ENCODE data around the gene EFCC1. TPM values are rescaled to one million over a fixed set of nuclear protein-coding genes. Genes with fewer than 3 reads are reported as not detected.

EFCC1 gene
- total and polyA plus RNA-seq, 2 of the 8 experiments (the other 6 are each of a cell fraction or from before 2014, with no cell fraction given), result 0.14 to 0.37 TPM

DNA sequence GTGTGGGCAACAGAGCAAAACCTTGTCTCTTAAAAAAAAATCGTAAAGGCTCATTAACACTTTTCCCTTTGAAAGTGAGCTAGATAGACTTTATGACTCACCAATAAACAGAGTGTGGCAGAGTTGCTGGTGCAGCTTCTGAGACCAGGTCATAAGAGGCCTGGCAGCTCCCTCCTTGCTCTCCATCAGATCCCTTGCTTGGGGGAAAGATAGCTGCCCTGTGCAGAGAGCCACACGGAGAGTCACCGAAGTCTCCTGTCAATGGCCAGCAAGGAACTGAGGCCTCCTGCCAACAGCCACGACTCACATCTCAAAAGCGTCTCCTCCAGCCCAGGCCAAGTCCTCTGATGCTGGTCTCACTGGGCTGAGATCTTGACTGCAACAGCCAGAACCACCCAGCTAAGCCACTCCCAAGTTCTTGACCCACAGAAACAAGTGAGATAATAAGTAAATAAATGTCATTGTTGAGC is 50.8 kb downstream of the EFCC1 start:
- DNase-seq (ENCODE audit: low read depth in 1 of 2, low spot score in 2 of 2), result no peak
- Histone ChIP-seq H2BK12ac (ENCODE audit: low read depth, low read length) (no peak overlapping the region), H3K79me2 (ENCODE audit: control insufficient read depth in 1 of 2, insufficient read depth in 2 of 2, low read length in 2 of 2) (no peaks in the 10 kb centered on the region)

More for the DNA sequence above, 50.8 kb downstream of the EFCC1 start:
- Histone ChIP-seq H3K4me2 (ENCODE audit: insufficient read depth in 1 of 2, low read depth in 2 of 2, low read length in 2 of 2) (no peak overlapping the region), H3K4me3 (ENCODE audit: extremely low read depth in 1 of 4, insufficient read depth in 2 of 4, low read depth in 3 of 4, low read length in 4 of 4) (no peak overlapping the region), H3K14ac (ENCODE audit: insufficient read length) (no peak overlapping the region), H2AFZ (ENCODE audit: low read length) (no peak overlapping the region), H3K36me3 (ENCODE audit: control insufficient read depth in 2 of 4, insufficient read depth in 4 of 4, low read length in 3 of 4) (no peaks in the 10 kb centered on the region), H2BK120ac (replicated peaks; ENCODE audit: low read depth, low read length) (no peak overlapping the region), H3K9me3 (ENCODE audit: insufficient read depth in 2 of 2, low read depth in 1 of 2, low read length in 1 of 2) (peaks cover 0 to 4% of the 10 kb centered on the region in 2 experiments; a peak in 2 of 4 replicates), H3K27me3 (replicated peaks in 1 of 4; ENCODE audit: control insufficient read depth in 3 of 4, extremely low read depth in 1 of 4, insufficient read depth in 3 of 4, low read length in 3 of 4) (0 out of 7 replicates have a peak, but pooled peaks cover 0 to 4% (median 0%) of the 10 kb centered on the region in 4 experiments), H3K56ac (replicated peaks; ENCODE audit: insufficient read length, low read depth, low read length) (no peak overlapping the region), H3K23me2 (ENCODE audit: low read depth, low read length) (no peaks in the 10 kb centered on the region), H2AK5ac (ENCODE audit: low read depth, low read length) (no peak overlapping the region), H3K4ac (replicated peaks; ENCODE audit: insufficient read length, low read depth, low read length) (no peak overlapping the region), H4K91ac (replicated peaks; ENCODE audit: insufficient read length, low read length) (no peak overlapping the region), H2BK5ac (ENCODE audit: low read depth, low read length) (no peak overlapping the region), H3K27ac (ENCODE audit: low read depth, low read length) (no peak overlapping the region), H4K8ac (ENCODE audit: extremely low read depth, insufficient read depth, low read length) (no peak overlapping the region; the same call in 1 of the 2 replicates), H3K23ac (ENCODE audit: insufficient read length) (no peak overlapping the region), H4K20me1 (replicated peaks in 1 of 2; ENCODE audit: control insufficient read depth in 1 of 2, insufficient read depth in 2 of 2, low read length in 2 of 2) (no peaks in the 10 kb centered on the region), H4K5ac (ENCODE audit: insufficient read length, low read depth, low read length) (no peak overlapping the region), H3K9ac (replicated peaks in 1 of 4; ENCODE audit: extremely low read depth in 1 of 4, low read depth in 3 of 4, low read length in 3 of 4) (no peak overlapping the region), H3K18ac (ENCODE audit: extremely low read depth, low read length) (no peak overlapping the region), H3K79me1 (ENCODE audit: low read depth, low read length) (no peaks in the 10 kb centered on the region), H3K4me1 (replicated peaks in 1 of 4; ENCODE audit: control insufficient read depth in 3 of 4, insufficient read depth in 4 of 4, low read length in 3 of 4) (no peaks in the 10 kb centered on the region), H2BK20ac (ENCODE audit: low read length) (no peak overlapping the region), H2BK15ac (ENCODE audit: low read length) (no peak overlapping the region)
- no peak for FAIRE-seq
- POLR2A ChIA-PET (ENCODE audit: partially characterized antibody), result interaction anchor here (0.6 to 1.0 kb wide), 2 partner anchors 61 to 480 kb away, joined by 3 to 4 read pairs; no protein-coding TSS in a partner anchor
- WGBS, 2 experiments (ENCODE audit: extremely low coverage in 1 of 2, insufficient coverage in 1 of 2, insufficient read length in 1 of 2, insufficient replicate concordance in 2 of 2, low coverage in 1 of 2, low lambda C conversion rate in 2 of 2, missing lambda C conversion rate in 1 of 2), result 91% methylated on average over 5 of the region's 5 CpGs; no CpG with 5 or more reads in 1 of the 2 experiments
- TF ChIP-seq GABPA (IDR thresholded peaks at IDR 0.05; ENCODE audit: borderline replicate concordance, insufficient read depth, low read length), result no peak
- no peak for TF ChIP-seq FOSL1 (IDR thresholded peaks at IDR 0.05; ENCODE audit: insufficient read depth, low read depth, low read length)
- no peak for TF ChIP-seq JUN (IDR thresholded peaks at IDR 0.05; ENCODE audit: low read depth, low read length)
- TF ChIP-seq KDM5A (IDR thresholded peaks at IDR 0.05; ENCODE audit: low read length), result no peak
- TF ChIP-seq POLR2A (IDR thresholded peaks at IDR 0.05; ENCODE audit: control extremely low read depth in 1 of 2, low read depth in 2 of 2, low read length in 2 of 2), result no peak
- no peak for TF ChIP-seq POLR2AphosphoS5 (IDR thresholded peaks at IDR 0.05; ENCODE audit: low read depth, low read length)
- TF ChIP-seq CHD2 (IDR thresholded peaks at IDR 0.05; ENCODE audit: low read length), result no peak
- TF ChIP-seq CTBP2 (IDR thresholded peaks at IDR 0.05; ENCODE audit: borderline replicate concordance, insufficient read depth, insufficient read length, low read length), result no peak
- no peak for TF ChIP-seq SIX5 (IDR thresholded peaks at IDR 0.05; ENCODE audit: low read depth, low read length)
- TF ChIP-seq SUZ12 (IDR thresholded peaks at IDR 0.05; ENCODE audit: low read length), result no peak
- TF ChIP-seq TBP (IDR thresholded peaks at IDR 0.05; ENCODE audit: low read depth, low read length), result no peak
- TF ChIP-seq HDAC6 (IDR thresholded peaks at IDR 0.05; ENCODE audit: low read depth, low read length), result no peak
- no peak for TF ChIP-seq JUND (IDR thresholded peaks at IDR 0.05; ENCODE audit: low read length)
- no peak for TF ChIP-seq BRCA1 (IDR thresholded peaks at IDR 0.05; ENCODE audit: low read depth, low read length)
- no peak for TF ChIP-seq RFX5 (IDR thresholded peaks at IDR 0.05; ENCODE audit: borderline replicate concordance, low read depth, low read length)
- CTCF ChIA-PET (ENCODE audit: partially characterized antibody), result interaction anchor here (0.6 to 14.0 kb wide), 23 partner anchors 12 to 194 kb away, joined by 3 to 210 read pairs (median 11); partner anchors contain the start of gene CFAP92
